GM23248 (cell line): ENCODE results near the gene PCDHGB6.

Experiments used
- EZH2 ChIP-seq: fragments of 200-600 bp; sonication (generic); IDR thresholded peaks from 2 replicates; pipeline ENCODE4 v1.6.1; 2018; ENCODE audit warnings: antibody characterized with exemption, mild to moderate bottlenecking; ENCODE audit not compliant: insufficient read depth, poor library complexity, severe bottlenecking
- EZH2phosphoT487 ChIP-seq: fragments of 200-600 bp; sonication (generic); IDR thresholded peaks from 2 replicates; pipeline ENCODE4 v1.6.1; 2018; ENCODE audit warnings: antibody characterized with exemption, moderate library complexity, mild to moderate bottlenecking, low read depth; ENCODE audit not compliant: insufficient read depth

GRCh38 chr5:141421489-141421855 is 13.7 kb downstream of the PCDHGB6 start:
- TF ChIP-seq EZH2 (no peak), EZH2phosphoT487 (no peak)
